GM19324 (cell line): ENCODE measurements around the gene GPC6.

Experiments used
- ATAC-seq: cut with Tn5 transposase; IDR thresholded peaks from one replicate; pipeline ENCODE4 v1.9.1; 2021; ENCODE audit warnings: mild to moderate bottlenecking, moderate library complexity; ENCODE audit not compliant: unreplicated experiment, low FRiP score

The GPC6 gene

DNA sequence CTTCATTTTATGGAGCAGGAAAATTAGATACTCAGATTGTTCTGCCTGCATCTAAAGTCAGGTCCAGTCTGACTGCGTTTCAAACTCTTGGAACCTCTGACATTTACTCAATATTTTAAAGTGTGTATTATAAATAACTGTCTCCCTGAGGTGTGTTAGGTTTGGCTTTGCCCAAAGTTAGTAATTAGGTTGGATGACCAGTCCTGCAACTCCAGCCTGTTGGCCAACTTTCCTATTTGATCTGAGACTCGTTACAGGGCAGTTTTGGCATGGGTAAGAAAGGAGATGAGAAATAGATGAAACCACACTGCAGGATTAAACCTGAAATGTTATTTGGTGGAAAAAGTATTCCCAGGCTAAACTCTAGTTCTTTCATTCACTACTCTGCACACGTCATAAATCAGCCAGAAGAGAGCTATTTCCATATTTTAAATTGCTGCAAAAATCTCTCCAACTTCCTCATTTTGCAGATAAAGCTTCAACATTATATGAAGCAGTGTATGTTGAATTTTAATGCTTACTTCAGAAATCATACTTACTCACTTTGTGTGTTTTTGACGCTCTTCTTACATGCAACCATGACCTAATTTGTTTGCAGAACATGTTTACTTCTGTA lies 895.8 kb downstream of the GPC6 start:
- ATAC-seq: no peak

GRCh38 chr13:94123557-94123956 lies 897.0 kb downstream of the GPC6 start:
- ATAC-seq: no peak

DNA sequence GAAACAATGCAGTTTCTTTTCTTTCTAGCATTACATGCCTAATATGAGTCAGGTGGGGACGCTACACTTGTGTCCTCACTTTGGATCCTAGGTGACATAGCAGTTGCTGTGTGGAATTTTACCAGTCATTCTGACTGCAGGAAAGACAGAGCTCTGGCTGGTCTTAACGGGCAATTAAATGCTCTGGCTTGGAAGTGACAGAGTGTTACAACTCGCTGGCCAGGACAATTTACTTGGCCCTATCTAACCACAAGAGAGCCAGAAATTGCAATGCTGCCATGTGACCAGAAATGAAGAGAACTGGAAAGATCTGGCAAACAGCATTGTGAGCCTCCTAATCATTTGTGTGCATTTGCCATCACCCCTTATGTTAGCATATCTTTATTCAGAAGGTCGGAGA lies 901.8 kb downstream of the GPC6 start:
- no peak for ATAC-seq

- no peak for ATAC-seq
Measured at GRCh38 chr13:94129490-94129894, 902.9 kb downstream of the GPC6 start.

DNA sequence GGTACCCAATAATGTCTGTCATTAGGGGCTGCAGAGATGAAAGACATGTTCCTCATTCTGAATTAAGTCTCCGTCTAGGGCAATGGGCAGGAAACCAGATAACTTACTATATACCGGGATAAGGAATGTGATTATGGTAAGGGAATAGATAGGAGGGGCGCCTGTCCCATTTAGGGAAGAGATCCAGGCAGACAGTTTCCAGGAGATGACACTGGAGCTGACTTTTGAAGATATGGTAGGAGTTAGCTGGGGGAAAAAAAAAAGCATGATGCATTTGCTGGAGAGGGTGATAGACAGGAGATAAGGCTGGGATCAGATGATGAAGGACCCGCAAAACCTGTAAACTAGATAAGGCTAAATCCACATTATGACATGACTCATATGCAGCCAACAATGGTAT lies 912.2 kb downstream of the GPC6 start:
- no peak for ATAC-seq

DNA sequence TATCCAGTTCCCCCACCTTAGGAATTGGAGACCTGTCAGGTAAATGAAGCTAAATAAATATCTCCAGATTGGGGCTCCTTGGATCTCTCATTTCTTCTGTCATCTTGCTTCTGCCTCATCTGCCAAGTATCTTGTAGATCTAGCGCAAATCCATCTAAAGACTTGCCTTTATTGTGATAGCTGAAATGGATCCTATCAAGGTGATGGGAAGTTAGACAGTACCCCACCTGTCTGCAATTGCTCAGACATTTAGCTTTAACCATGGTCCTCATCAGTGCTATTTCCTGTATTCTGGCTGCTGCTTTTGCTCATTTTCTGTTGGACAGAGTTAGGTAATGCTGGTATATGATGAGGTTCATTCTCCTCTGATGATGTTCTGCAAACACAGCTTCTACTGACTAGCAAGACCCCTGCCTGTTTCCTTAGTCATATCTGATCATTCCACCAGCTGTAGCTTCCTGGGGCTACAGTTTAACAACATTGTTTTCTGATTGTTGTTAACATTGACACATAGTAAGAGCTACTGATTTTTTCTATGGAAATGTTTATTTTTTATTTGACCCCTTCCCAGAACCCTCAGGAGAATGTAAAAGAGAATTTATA lies 912.9 kb downstream of the GPC6 start:
- no peak for ATAC-seq

GRCh38 chr13:94140027-94140426 lies 913.4 kb downstream of the GPC6 start:
- no peak for ATAC-seq

DNA sequence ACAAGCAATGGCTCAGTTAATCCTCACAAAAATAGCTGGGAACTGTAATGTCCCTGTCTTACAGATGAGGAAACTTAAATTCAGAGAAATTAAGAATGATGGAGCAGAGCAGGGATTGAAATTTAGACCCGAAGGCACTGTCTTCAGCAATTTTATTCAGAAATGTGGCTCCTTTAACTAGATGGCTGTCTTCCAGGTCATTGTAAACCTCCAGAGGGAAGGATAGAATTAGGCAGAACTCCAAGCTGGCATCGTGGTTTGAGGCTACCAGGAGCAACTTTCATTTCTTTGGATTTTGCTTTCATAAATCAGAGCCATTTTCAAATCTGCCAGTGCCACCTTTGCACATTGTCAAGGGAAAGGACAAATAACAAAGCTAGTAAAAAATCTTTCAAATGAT lies 913.9 kb downstream of the GPC6 start:
- no peak for ATAC-seq

GRCh38 chr13:94143624-94144350 lies 917.2 kb downstream of the GPC6 start:
- ATAC-seq: no peak

- no peak for ATAC-seq
Measured at GRCh38 chr13:94145966-94146365, 919.4 kb downstream of the GPC6 start.

DNA sequence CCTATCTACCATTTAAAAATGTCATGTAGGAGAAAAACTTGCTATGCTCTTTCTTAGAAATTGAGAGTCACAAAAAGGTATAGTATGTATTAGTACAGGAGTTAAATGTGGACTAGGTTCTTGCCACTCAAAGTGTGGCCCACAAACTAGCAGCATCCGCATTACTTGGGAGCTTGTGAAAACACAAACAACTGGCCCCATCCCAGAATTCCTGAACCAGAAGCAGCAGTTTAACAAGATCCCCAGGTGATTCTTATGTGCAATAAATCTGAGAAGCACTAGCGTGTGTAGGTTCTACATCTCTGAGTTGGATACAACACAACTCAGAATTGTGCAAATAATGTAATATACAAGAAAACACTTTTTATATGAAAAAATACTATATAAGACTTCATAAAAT lies 927.0 kb downstream of the GPC6 start:
- no peak for ATAC-seq

GRCh38 chr13:94154367-94154766 lies 927.8 kb downstream of the GPC6 start:
- ATAC-seq: no peak

GRCh38 chr13:94157705-94158218 lies 931.2 kb downstream of the GPC6 start:
- no peak for ATAC-seq

- no peak for ATAC-seq
Measured at GRCh38 chr13:94160875-94161274, 934.3 kb downstream of the GPC6 start.

GRCh38 chr13:94162289-94162688 lies 935.7 kb downstream of the GPC6 start:
- no peak for ATAC-seq

DNA sequence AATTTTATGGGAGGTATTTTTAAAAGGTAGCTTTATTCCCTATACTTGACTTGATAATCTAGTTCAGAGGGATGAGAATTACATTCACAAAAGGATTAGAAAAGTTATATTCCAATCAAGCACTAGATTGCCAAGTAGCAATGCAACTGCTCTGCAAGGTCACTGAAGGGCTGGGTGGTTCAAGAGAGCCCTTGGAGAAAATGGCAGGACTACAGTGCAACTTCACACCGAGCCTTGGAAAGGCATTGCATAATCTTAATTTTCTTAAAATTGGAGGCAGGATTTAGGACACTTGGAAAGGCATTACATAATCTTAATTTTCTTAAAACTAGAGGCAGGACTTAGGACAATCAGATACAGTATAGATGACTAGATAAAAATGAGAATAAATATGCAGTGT lies 936.9 kb downstream of the GPC6 start:
- no peak for ATAC-seq

GRCh38 chr13:94168783-94169453 lies 942.3 kb downstream of the GPC6 start:
- ATAC-seq: no peak

- no peak for ATAC-seq
Measured at GRCh38 chr13:94169454-94170144, 943.0 kb downstream of the GPC6 start.

DNA sequence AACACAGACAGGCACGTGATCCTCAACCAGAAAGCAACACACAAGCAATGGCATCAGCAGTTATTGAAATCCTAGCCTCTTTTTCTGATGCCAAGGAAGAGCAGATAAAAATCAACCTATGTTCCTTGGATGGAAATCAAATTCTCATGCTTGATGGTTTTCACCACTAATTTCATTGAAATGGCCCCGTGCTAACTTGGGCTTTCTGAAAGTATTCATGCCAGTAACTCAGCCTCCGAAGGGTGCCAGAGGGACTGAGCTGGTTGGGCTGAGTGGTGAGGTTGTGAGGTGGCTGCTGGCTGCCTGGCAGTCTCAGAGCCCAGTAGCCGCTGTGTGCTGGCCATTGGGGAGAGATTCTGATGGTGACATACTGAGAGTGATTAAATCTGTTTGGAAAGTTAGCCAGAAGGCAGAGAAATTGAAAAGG lies 943.6 kb downstream of the GPC6 start:
- ATAC-seq: no peak

DNA sequence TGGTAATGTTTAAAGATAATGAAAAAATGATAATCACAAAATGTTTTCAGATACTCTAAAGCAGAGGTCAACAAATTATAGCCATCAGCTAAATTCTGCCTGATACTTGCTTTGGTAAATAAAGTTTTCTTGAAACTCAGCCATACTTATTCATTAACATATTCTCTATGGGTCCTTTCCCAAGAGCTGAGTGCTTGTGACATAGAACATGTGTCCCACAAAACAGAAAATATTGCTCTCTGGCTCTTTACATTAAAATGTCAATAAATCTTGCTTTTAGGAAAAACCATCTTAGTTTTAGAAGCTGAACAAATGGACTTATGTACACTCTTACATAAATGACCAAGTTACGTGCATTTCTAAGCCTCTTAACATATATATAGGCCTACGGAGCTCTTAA lies 945.8 kb downstream of the GPC6 start:
- no peak for ATAC-seq
